Brain microvascular endothelial cell (primary cell): ENCODE data around the gene CDC7.

ENCODE experiments used
- DNase-seq: peaks from one replicate; pipeline ENCODE4 v3.0.0-alpha.2; 2020
- H3K27ac ChIP-seq: fragments of 250-450 bp; sonication (Bioruptor Pico); 2 replicates; pipeline ENCODE4 v1.5.1; 2020; ENCODE audit warnings: mild to moderate bottlenecking, moderate library complexity
- H3K27me3 ChIP-seq: fragments of 250-450 bp; sonication (Bioruptor Pico); replicated peaks from 2 replicates; pipeline ENCODE4 v1.5.1; 2020; ENCODE audit warnings: mild to moderate bottlenecking
- H3K36me3 ChIP-seq: fragments of 250-450 bp; sonication (Bioruptor Pico); replicated peaks from 2 replicates; pipeline ENCODE4 v1.5.1; 2020; ENCODE audit warnings: mild to moderate bottlenecking
- H3K4me3 ChIP-seq: 2 replicates; pipeline ENCODE4 v1.5.1; 2011; ENCODE audit warnings: low read depth, mild to moderate bottlenecking, control low read depth, low read length, moderate library complexity
- CTCF ChIP-seq: IDR thresholded peaks from 2 replicates; pipeline ENCODE4 v1.5.1; 2011; ENCODE audit warnings: low read depth, mild to moderate bottlenecking, moderate library complexity, low read length, control low read depth, inconsistent platforms; ENCODE audit errors: missing control alignments
- in situ Hi-C: cut with HindIII; loops from 2 replicates; pipeline ENCODE4 v1.10.0; 2017; ENCODE audit warnings: low sequenced_read_pairs, low pct_ligation_motif_present

The CDC7 gene

DNA sequence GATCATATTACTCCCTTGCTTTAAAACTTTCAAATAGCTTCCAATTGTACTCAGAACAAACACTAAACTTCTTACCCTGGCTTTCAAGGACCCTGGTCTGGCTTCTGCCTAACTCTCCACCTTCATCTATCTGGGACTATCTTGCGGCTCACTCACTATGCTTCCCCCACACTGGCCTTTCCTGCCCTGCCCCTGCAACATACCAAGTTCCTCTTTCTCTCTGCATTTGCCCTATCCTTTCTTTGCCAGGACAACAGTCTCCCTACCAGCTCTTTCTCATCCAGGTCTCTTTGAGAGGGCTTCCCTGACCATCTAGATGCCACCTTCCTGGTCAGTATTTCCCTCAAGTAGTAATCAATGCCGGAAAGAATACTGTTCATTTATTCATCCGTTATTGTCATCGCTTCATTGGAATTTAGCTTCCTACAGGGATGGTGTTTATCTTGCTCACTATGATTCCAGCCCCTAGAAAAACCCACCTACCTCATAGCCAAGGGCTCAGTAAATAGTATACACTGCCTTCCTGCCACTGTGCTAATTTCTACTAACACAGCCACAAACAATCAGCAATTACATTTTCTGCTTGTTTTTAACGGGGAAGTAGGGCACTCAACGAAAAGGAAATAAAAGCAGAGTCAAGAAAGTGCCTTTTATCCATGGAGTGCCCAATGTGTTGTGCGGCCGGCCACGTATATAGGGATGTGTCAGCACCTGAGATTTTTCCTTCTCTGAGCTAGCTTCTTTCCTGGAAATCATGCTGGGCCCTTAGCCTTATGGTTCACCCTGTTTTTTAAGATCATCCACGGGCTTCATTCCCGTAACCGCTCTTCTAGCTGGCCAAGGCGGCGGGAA, 521 bp upstream of the CDC7 start:
- Histone ChIP-seq H3K27ac (peak overlapping the region; percentile 84), H3K4me3 (peak overlapping the region; percentile 83), H3K36me3 (no peaks in the 10 kb centered on the region), H3K27me3 (no peaks in the 10 kb centered on the region)
- in situ Hi-C loops: no loop called here
- DNase-seq: no peak
- no peak for TF ChIP-seq CTCF

DNA sequence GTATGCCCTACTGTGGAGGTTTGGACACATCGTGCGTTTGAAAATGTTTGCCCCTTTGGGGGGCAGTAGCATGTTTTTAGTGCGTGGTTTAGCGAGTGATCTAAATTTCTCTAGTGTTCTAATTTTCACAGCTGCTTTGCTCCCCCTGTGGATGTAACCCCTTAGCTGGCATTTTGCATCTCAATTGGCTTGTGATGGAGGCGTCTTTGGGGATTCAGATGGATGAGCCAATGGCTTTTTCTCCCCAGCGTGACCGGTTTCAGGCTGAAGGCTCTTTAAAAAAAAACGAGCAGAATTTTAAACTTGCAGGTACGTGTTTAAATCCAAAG, 836 bp downstream of the CDC7 start:
- Histone ChIP-seq H3K27me3 (no peaks in the 10 kb centered on the region), H3K4me3 (peak overlapping the region; percentile 83), H3K36me3 (no peaks in the 10 kb centered on the region), H3K27ac (peak overlapping the region; percentile 84)
- DNase-seq: peak; percentile 35
- TF ChIP-seq CTCF: no peak
- in situ Hi-C loops: no loop called here

GRCh38 chr1:91501971-91502671, 1.5 kb downstream of the CDC7 start:
- no peak for TF ChIP-seq CTCF
- H3K36me3 ChIP-seq: no peaks in the 10 kb centered on the region
- DNase-seq: no peak
- peak overlapping the region; percentile 83 for H3K4me3 ChIP-seq
- H3K27ac ChIP-seq: no peak overlapping the region
- H3K27me3 ChIP-seq: no peaks in the 10 kb centered on the region
- in situ Hi-C loops: no loop called here

- DNase-seq: peak; percentile 9
- H3K4me3 ChIP-seq: peak overlapping the region; percentile 0
Observed at GRCh38 chr1:91502672-91503184, 2.1 kb downstream of the CDC7 start.

GRCh38 chr1:91503332-91503900, 2.8 kb downstream of the CDC7 start:
- H3K27ac ChIP-seq: no peak overlapping the region

More at GRCh38 chr1:91502672-91503184, 2.1 kb downstream of the CDC7 start:
- Histone ChIP-seq H3K27ac (no peak overlapping the region), H3K27me3 (no peaks in the 10 kb centered on the region), H3K36me3 (no peaks in the 10 kb centered on the region)
- peak; percentile 28 for TF ChIP-seq CTCF
- in situ Hi-C loops: no loop called here

More at GRCh38 chr1:91503332-91503900, 2.8 kb downstream of the CDC7 start:
- in situ Hi-C loops: no loop called here
- Histone ChIP-seq H3K36me3 (no peaks in the 10 kb centered on the region), H3K27me3 (no peaks in the 10 kb centered on the region), H3K4me3 (no peak overlapping the region)
- TF ChIP-seq CTCF: no peak
- no peak for DNase-seq
